Measurements from ENCODE around the gene EYA2.

Gene EYA2

GRCh38 chr20:47126709-47127108 is 232.1 kb downstream of the EYA2 start:
- no peak for DNase-seq (ENCODE audit: low read depth)
- H3K4me3 ChIP-seq (ENCODE audit: low read depth, low read length) = no peak overlapping the region
- no peak for TF ChIP-seq MAX (IDR thresholded peaks at IDR 0.05; ENCODE audit: low read depth, low read length)
- TF ChIP-seq POLR2A (IDR thresholded peaks at IDR 0.05; ENCODE audit: extremely low read depth, insufficient read length) = no peak
- TF ChIP-seq MYC (IDR thresholded peaks at IDR 0.05; ENCODE audit: low read depth, low read length) = no peak
- no peak for TF ChIP-seq CTCF (IDR thresholded peaks at IDR 0.05; ENCODE audit: low read depth, low read length)

DNA sequence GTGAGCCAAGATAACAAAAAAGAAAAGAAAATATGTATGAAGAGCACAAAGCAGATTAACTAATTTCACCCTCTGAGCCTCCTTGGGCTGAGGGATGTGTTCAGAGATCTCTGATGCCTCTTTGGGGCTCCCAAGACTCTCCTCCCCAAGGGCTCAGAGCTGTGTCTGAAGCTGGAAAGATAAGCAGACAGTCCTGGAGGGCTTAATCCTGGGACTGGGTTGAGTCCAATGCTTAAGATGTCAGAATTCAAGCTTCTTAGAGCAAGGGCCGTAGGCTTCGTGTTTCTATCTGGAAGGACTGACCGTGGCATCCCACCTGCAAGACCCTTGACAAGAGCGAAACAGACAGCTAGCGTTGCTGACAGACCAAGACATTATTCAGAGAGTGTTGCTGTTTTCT is 232.9 kb downstream of the EYA2 start:
- no peak for DNase-seq (ENCODE audit: low read depth)
- no peak overlapping the region for H3K4me3 ChIP-seq (ENCODE audit: low read depth, low read length)
- TF ChIP-seq MYC (IDR thresholded peaks at IDR 0.05; ENCODE audit: low read depth, low read length) = no peak
- no peak for TF ChIP-seq POLR2A (IDR thresholded peaks at IDR 0.05; ENCODE audit: extremely low read depth, insufficient read length)

DNA sequence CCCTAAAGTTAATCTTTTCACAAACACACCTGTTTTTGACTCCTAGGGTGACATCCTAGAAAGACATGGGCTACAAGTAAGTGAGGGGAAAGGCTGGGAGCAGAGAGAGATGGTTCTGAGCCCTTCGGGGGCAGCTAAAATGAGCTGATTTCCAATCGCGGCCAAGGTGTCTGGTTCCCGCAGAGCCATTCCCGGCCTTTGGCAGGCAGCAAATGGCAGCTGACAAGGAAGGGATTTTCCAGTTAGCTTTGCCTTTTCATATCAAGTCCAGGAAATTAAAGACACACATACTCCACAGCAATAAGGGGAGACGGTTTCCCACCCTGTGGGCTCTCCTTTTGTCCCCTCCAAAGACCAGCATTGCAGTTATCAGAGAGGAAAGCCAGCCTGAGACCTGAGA is 233.4 kb downstream of the EYA2 start:
- TF ChIP-seq MYC (IDR thresholded peaks at IDR 0.05; ENCODE audit: low read depth, low read length) = no peak
- no peak for TF ChIP-seq POLR2A (IDR thresholded peaks at IDR 0.05; ENCODE audit: extremely low read depth, insufficient read length)
- no peak for TF ChIP-seq MAX (IDR thresholded peaks at IDR 0.05; ENCODE audit: low read depth, low read length)
- no peak for TF ChIP-seq CTCF (IDR thresholded peaks at IDR 0.05; ENCODE audit: low read depth, low read length)
- H3K4me3 ChIP-seq (ENCODE audit: low read depth, low read length) = no peak overlapping the region
- DNase-seq (ENCODE audit: low read depth) = no peak

GRCh38 chr20:47129306-47129705 is 234.7 kb downstream of the EYA2 start:
- DNase-seq (ENCODE audit: low read depth) = no peak
- H3K4me3 ChIP-seq (ENCODE audit: low read depth, low read length) = no peak overlapping the region
- TF ChIP-seq MYC (IDR thresholded peaks at IDR 0.05; ENCODE audit: low read depth, low read length) (no peak), MAX (IDR thresholded peaks at IDR 0.05; ENCODE audit: low read depth, low read length) (no peak), CTCF (IDR thresholded peaks at IDR 0.05; ENCODE audit: low read depth, low read length) (no peak), POLR2A (IDR thresholded peaks at IDR 0.05; ENCODE audit: extremely low read depth, insufficient read length) (no peak)

- H3K4me3 ChIP-seq (ENCODE audit: low read depth, low read length) = no peak overlapping the region
- TF ChIP-seq POLR2A (IDR thresholded peaks at IDR 0.05; ENCODE audit: extremely low read depth, insufficient read length) = no peak
- TF ChIP-seq MAX (IDR thresholded peaks at IDR 0.05; ENCODE audit: low read depth, low read length) = no peak
- no peak for TF ChIP-seq CTCF (IDR thresholded peaks at IDR 0.05; ENCODE audit: low read depth, low read length)
- TF ChIP-seq MYC (IDR thresholded peaks at IDR 0.05; ENCODE audit: low read depth, low read length) = no peak
- DNase-seq (ENCODE audit: low read depth) = no peak
Observed at GRCh38 chr20:47133809-47134456, 239.3 kb downstream of the EYA2 start.

DNA sequence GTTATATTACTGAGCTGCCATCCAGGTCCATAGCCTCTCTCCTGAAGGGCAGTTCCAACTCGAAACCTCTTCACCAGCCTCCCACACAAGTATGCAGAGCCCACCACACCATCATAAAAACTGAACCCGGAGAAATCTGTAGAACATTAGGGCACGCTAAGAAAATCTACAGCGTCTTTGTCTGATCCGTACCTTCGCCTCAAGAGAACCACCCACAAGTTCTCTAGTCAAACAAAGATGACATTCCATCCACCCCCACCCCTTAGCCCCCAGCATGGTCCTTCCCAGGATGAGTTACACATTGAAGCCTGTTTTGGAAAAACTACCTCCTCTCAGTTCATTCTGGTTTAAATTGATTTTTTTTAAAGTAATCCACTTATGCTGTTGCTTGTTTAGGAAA is 242.1 kb downstream of the EYA2 start:
- H3K4me3 ChIP-seq (ENCODE audit: low read depth, low read length) = no peak overlapping the region
- TF ChIP-seq POLR2A (IDR thresholded peaks at IDR 0.05; ENCODE audit: extremely low read depth, insufficient read length) (no peak), MYC (IDR thresholded peaks at IDR 0.05; ENCODE audit: low read depth, low read length) (no peak), MAX (IDR thresholded peaks at IDR 0.05; ENCODE audit: low read depth, low read length) (no peak), CTCF (IDR thresholded peaks at IDR 0.05; ENCODE audit: low read depth, low read length) (no peak)
- no peak for DNase-seq (ENCODE audit: low read depth)

Data from NB4 (cell line).